ENCODE measurements around the gene CAMKK2.

CAMKK2 gene

DNA sequence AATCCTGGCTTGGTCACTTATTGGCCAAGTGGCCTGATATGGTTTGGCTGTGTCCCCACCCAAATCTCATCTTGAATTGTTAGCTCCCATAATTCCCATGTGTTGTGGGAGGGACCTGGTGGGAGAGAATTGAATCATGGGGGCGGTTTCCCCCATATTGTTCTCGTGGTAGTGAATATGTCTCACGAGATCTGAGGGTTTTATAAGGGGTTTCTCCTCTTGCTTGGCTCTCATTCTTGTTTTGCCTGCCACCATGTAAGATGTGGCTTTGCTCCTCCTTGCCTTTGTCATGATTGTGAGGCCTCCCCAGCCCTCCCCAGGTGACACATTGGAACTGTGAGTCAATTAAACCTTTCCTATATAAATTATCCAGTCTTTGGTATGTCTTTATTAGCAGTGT is 105.4 kb downstream of the CAMKK2 start:
- no peak for DNase-seq (ENCODE audit: low read depth)

DNA sequence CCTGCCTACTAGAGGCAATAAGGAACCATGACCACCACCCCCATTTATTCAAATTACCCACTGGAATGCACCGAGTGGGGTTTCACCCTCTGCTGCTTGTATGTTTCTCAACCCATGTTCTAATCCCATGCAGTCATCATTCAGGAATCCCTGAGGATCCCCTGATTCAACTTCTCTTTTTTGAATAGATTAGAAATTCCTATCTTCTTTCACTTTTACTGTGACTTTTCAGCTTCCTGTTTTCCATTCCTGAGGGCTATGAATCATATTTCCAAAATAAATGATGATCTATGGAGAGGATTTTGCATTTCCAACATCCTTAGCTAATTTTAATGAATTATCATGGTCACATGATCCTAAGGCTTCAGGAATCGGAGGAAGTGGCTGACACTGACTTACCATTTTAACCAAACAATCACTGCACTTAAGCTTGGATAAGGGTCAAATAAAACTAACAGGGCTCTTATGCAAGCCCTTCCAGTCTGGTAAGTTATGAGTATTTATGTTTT is 105.9 kb downstream of the CAMKK2 start:
- peak; percentile 97 for DNase-seq (ENCODE audit: low read depth)

GRCh38 chr12:121189619-121190155 is 106.8 kb downstream of the CAMKK2 start:
- DNase-seq (ENCODE audit: low read depth): no peak

GRCh38 chr12:121189131-121189530 is 107.4 kb downstream of the CAMKK2 start:
- DNase-seq (ENCODE audit: low read depth): no peak

DNA sequence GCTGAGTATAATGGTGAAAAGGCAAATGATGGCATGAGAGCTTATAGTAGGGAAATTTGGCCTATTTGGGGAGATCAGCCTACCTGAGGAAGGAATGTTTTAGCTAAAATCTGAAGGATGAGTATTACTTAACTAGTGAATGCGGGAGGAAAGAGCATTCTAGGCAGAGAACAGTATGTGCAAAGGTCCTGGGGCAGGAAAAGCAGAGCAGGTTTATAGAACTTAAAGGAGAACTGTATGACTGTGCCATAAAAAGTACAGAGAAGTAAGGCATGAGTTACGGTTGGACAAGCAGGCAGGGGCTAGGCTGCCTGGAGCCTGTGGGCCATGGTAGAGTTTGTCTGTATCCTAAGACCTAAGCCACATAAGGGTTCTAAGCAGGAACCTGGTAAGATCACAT is 108.3 kb downstream of the CAMKK2 start:
- no peak for DNase-seq (ENCODE audit: low read depth)
